ENCODE data around the gene CIZ1. TPM values are rescaled to one million over a fixed set of nuclear protein-coding genes. Genes with fewer than 3 reads are reported as not detected.
"Not testable (repeated sequence)": the region's sequence is repeated elsewhere in the genome, so short reads cannot be mapped to it uniquely, and the experiment has no call there.

The CIZ1 gene
- total and polyA plus RNA-seq, 2 donors, result 23.6 to 95.8 TPM

DNA sequence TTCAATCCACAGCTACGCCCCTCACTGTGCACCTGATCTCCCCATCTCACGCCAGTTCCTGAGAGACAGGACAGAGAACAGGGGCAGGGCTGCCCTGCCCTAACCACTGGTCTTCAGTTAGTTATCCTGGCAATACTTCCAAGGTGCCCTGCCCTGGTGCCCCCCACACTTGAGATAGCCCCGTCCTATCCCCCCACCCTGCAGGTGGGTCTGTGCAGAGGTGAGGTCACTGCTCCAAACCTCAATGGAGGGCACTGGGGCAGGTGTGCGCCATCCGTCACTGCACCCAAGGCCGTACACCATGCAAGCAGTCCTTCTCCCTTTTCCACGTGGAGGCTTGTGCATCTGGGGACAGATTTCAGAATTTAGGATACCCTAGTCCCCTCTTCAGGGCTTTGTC is 60.7 kb downstream of the CIZ1 start:
- H3K4me1 ChIP-seq (ENCODE audit: insufficient read depth); DNase-seq (ENCODE audit: extremely low spot score): not testable (repeated sequence)
- 69% methylated on average over 7 of the region's 7 CpGs for WGBS

GRCh38 chr9:128129976-128130590 is 61.3 kb downstream of the CIZ1 start:
- not testable (repeated sequence) for H3K36me3 ChIP-seq (ENCODE audit: insufficient read depth); H3K27ac ChIP-seq (ENCODE audit: low read depth); H3K4me1 ChIP-seq (ENCODE audit: insufficient read depth); H3K4me3 ChIP-seq (ENCODE audit: low read depth, low read length); DNase-seq (ENCODE audit: extremely low spot score)
- 30% methylated on average over 12 of the region's 12 CpGs for WGBS

More for the DNA sequence above, 60.7 kb downstream of the CIZ1 start:
- not testable (repeated sequence) for H3K4me3 ChIP-seq (ENCODE audit: low read depth, low read length); H3K27ac ChIP-seq (ENCODE audit: low read depth); H3K36me3 ChIP-seq (ENCODE audit: insufficient read depth)

GRCh38 chr9:128128836-128129590 is 62.4 kb downstream of the CIZ1 start:
- H3K27ac ChIP-seq (ENCODE audit: low read depth), result no peak overlapping the region
- WGBS, result 58% methylated on average over 29 of the region's 29 CpGs
- no peak for DNase-seq (ENCODE audit: extremely low spot score)

DNA sequence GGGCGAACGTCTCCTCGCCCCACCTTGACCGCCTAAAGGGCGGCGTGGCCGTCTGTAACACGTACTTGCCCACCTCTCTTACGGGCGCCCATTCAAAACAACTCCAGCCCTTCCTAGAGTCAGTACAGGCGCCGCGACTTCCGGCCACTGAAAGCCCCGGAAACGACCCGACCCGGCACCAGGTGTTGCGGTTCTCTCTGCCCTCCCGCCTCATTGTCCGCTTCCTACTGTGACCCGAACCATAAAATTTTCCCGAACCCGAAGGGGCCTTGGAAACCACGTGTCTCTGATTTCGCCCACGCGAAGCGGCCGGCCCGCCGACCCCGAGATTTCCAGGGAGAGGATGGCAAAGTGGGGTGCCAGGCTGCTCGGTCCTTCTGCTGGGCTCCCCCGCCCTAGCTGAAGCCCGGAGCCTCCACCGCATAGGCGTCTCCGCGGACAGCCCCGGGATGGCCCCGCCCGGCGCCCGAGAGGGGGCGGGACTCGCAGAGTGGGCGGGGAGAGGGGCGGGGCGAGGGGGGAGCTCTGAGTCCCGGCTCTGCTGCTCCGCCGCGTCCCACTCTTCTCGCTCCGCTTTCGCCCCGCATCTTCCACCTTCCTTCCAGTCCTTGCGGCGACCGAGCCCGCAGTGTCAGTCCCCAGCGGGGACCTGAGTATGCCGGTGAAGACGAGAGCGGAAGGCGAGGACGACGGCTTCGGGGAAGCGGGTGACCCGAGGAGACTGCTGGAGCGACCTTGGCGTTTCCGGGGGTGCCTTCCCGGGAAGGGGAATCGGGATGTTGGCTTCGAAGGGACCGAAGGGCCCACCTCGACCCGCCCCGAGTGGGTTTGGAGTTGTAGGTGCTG is 63.2 kb downstream of the CIZ1 start:
- DNase-seq (ENCODE audit: extremely low spot score), result peak; percentile 88
- WGBS, result under 1% methylated on average over 82 of the region's 82 CpGs
- H3K36me3 ChIP-seq (ENCODE audit: insufficient read depth), result no peaks in the 10 kb centered on the region
- H3K4me1 ChIP-seq (ENCODE audit: insufficient read depth), result no peaks in the 10 kb centered on the region
- peak overlapping the region; percentile 88 for H3K27ac ChIP-seq (ENCODE audit: low read depth)
- peak overlapping the region; percentile 97 for H3K4me3 ChIP-seq (ENCODE audit: low read depth, low read length)

More at GRCh38 chr9:128128836-128129590, 62.4 kb downstream of the CIZ1 start:
- Histone ChIP-seq H3K36me3 (ENCODE audit: insufficient read depth) (no peaks in the 10 kb centered on the region), H3K4me3 (ENCODE audit: low read depth, low read length) (peak overlapping the region; percentile 97), H3K4me1 (ENCODE audit: insufficient read depth) (no peaks in the 10 kb centered on the region)

DNA sequence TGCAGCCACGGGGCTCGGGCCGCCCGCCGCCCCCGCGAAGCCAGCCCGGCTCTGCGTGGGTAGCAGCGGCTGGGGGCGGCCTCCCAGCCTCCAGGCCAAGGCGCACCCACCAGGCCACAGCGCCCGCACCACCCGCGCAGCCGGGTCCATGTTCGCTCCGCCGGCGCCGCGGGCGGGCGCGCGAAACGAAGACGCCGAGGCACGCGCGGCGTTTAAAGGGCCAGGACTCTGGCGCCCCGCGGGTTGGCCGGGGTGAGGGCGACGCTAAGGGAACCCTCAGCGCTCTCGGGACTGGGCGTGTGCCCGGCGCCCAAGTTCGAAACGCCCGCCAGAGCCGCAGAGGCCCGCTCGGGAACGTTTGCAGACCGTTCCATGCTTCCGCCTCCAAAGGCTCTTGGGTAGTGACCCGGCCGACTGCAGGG is 63.8 kb downstream of the CIZ1 start, which contains the start of gene PTGES2:
TSS of gene PTGES2 (minus strand) at position 162 of the 422 bp plus-strand sequence. CDS start at position 150, 12 bp downstream.
- Histone ChIP-seq H3K27ac (ENCODE audit: low read depth) (peak within 1 kb of the TSS; percentile 88), H3K4me3 (ENCODE audit: low read depth, low read length) (peak within 1 kb of the TSS; percentile 97), H3K36me3 (ENCODE audit: insufficient read depth) (no peaks in the 10 kb centered on the region), H3K4me1 (ENCODE audit: insufficient read depth) (no peaks in the 10 kb centered on the region)
- under 1% methylated on average over 56 of the region's 56 CpGs for WGBS
- peak; percentile 63 for DNase-seq (ENCODE audit: extremely low spot score)

- no peak overlapping the region for H3K27ac ChIP-seq (ENCODE audit: low read depth)
- H3K4me1 ChIP-seq (ENCODE audit: insufficient read depth), result no peaks in the 10 kb centered on the region
- no peak overlapping the region for H3K4me3 ChIP-seq (ENCODE audit: low read depth, low read length)
- no peak for DNase-seq (ENCODE audit: extremely low spot score)
- H3K36me3 ChIP-seq (ENCODE audit: insufficient read depth), result peaks cover 3% of the 10 kb centered on the region
- 56% methylated on average over 10 of the region's 10 CpGs for WGBS
Observed at GRCh38 chr9:128125580-128126354, 65.6 kb downstream of the CIZ1 start.

- Histone ChIP-seq H3K4me1 (ENCODE audit: insufficient read depth) (no peaks in the 10 kb centered on the region), H3K27ac (ENCODE audit: low read depth) (no peak overlapping the region), H3K36me3 (ENCODE audit: insufficient read depth) (peaks cover 3% of the 10 kb centered on the region), H3K4me3 (ENCODE audit: low read depth, low read length) (no peak overlapping the region)
- no peak for DNase-seq (ENCODE audit: extremely low spot score)
- 66% methylated on average over 16 of the region's 16 CpGs for WGBS
Observed at GRCh38 chr9:128124873-128125579, 66.3 kb downstream of the CIZ1 start.

DNA sequence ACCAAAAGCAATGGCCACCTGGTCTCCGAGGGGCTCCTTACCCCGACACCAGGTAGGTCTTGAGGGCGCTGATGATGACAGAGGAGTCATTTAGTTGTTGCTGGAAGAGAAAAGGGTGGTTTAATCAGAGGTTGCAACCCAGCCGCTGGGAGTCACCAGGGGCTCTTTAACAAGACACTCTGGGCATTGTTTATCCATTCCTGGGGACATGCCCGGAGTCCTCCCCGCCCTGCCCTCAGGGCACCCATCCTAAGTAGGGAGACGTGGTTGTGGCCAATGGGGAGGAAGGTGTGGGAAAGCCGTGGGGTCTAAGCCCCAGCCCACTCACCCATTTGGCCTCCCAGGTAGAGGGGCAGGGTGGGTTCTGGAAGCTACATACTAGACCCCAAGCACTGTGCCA is 66.9 kb downstream of the CIZ1 start:
- H3K4me1 ChIP-seq (ENCODE audit: insufficient read depth), result no peaks in the 10 kb centered on the region
- H3K27ac ChIP-seq (ENCODE audit: low read depth), result no peak overlapping the region
- peaks cover 3% of the 10 kb centered on the region for H3K36me3 ChIP-seq (ENCODE audit: insufficient read depth)
- H3K4me3 ChIP-seq (ENCODE audit: low read depth, low read length), result no peak overlapping the region
- WGBS, result 85% methylated on average over 8 of the region's 8 CpGs
- DNase-seq (ENCODE audit: extremely low spot score), result no peak

GRCh38 chr9:128123451-128124080 is 67.8 kb downstream of the CIZ1 start:
- H3K36me3 ChIP-seq (ENCODE audit: insufficient read depth), result peaks cover 3% of the 10 kb centered on the region
- H3K27ac ChIP-seq (ENCODE audit: low read depth), result no peak overlapping the region
- WGBS, result 91% methylated on average over 21 of the region's 21 CpGs
- H3K4me3 ChIP-seq (ENCODE audit: low read depth, low read length), result no peak overlapping the region
- DNase-seq (ENCODE audit: extremely low spot score), result no peak
- H3K4me1 ChIP-seq (ENCODE audit: insufficient read depth), result no peaks in the 10 kb centered on the region

GRCh38 chr9:128122809-128123175 is 68.6 kb downstream of the CIZ1 start:
- WGBS, result 93% methylated on average over 24 of the region's 24 CpGs
- peaks cover 3% of the 10 kb centered on the region for H3K36me3 ChIP-seq (ENCODE audit: insufficient read depth)
- DNase-seq (ENCODE audit: extremely low spot score), result no peak
- H3K4me1 ChIP-seq (ENCODE audit: insufficient read depth), result no peaks in the 10 kb centered on the region
- H3K27ac ChIP-seq (ENCODE audit: low read depth), result no peak overlapping the region
- H3K4me3 ChIP-seq (ENCODE audit: low read depth, low read length), result no peak overlapping the region

DNA sequence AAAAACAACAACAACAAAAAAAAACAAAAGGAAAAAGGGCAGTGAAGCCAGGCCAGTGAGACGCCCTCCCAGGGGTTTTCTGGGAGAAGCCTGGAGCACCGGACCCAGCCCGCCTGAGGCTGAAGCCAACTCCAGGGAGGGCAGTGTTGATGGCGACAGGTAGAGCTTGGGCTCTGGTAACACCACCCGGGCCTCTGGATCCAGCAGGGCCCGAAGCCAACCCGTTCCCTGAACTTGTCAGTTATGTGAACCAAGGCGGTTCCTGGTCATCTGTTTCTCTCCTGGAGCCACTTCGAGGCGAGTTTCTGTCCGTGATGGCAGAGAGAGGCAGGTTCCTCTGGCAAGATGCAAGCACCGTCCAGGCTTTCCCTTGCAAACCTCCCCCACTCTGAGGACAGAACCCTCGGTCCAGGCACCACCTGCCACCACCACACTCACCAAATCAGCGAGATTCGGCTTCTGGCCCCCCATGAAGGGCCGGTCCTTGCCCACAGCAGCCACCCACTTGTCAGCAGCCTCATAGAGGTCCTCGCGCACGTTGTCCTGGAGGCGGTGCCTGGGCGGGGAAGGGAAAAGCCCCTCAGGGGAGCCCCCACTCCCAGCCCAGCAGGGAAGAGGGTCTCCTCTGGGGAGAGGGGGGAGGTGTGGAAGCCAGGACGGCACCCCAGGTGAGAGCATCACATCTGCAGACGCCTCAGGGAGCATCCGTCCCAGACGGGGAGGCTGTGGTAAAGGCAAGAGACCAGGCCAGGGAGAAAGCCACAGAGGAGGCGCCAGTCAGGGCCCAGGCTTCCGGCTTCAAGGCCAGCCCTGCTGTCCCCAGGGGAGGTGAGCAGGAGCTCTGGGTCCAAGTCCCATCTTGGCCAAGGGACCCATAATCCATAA is 69.2 kb downstream of the CIZ1 start:
- H3K36me3 ChIP-seq (ENCODE audit: insufficient read depth), result peaks cover 3% of the 10 kb centered on the region
- no peak overlapping the region for H3K27ac ChIP-seq (ENCODE audit: low read depth)
- no peaks in the 10 kb centered on the region for H3K4me1 ChIP-seq (ENCODE audit: insufficient read depth)
- H3K4me3 ChIP-seq (ENCODE audit: low read depth, low read length), result no peak overlapping the region
- 90% methylated on average over 27 of the region's 27 CpGs for WGBS
- DNase-seq (ENCODE audit: extremely low spot score), result no peak
